H1 (cell line): ENCODE results near the gene CYP2C8. TPM values are rescaled to one million over a fixed set of nuclear protein-coding genes. Genes with fewer than 3 reads are reported as not detected.

Experiments used
- CTCF ChIA-PET: fragments of 300-600 bp; sonication (Branson Sonifier 250); formaldehyde crosslinking; loops from one replicate; lab custom pipeline; 2021; ENCODE audit not compliant: partially characterized antibody; lab: Charles Lee
- POLR2A ChIA-PET: fragments of 300-600 bp; sonication (Branson Sonifier 250); formaldehyde crosslinking; loops from one replicate; lab custom pipeline; 2021; ENCODE audit warnings: inconsistent platforms; ENCODE audit not compliant: partially characterized antibody; lab: Charles Lee
- DNase-seq, 2 experiments: peaks; one replicate each; pipeline versions ENCODE4 v3.0.0 to v3.0.0-alpha.2; 2010 to 2022; ENCODE audit warnings: low spot score in 2 of 2, low read depth in 1 of 2, mixed read lengths in 1 of 2
- FAIRE-seq: peaks from 2 replicates; lab custom pipeline; 2011; peaks lifted over from hg19 to GRCh38; lab: Jason Lieb, UNC
- H2AFZ ChIP-seq: 2 replicates; pipeline ENCODE4 v1.8.1; 2012; ENCODE audit warnings: low read length, inconsistent platforms
- H2AK5ac ChIP-seq: 2 replicates; pipeline ENCODE4 v1.6.1; 2013; ENCODE audit warnings: low read depth, low read length
- H2BK120ac ChIP-seq: replicated peaks from 2 replicates; pipeline ENCODE3; 2013; ENCODE audit warnings: low read depth, low read length, inconsistent platforms
- H2BK12ac ChIP-seq: 2 replicates; pipeline ENCODE4 v1.6.1; 2013; ENCODE audit warnings: low read depth, low read length
- H2BK15ac ChIP-seq: 2 replicates; pipeline ENCODE4 v1.6.1; 2013; ENCODE audit warnings: low read length
- H2BK20ac ChIP-seq: 2 replicates; pipeline ENCODE4 v1.6.1; 2013; ENCODE audit warnings: low read length
- H2BK5ac ChIP-seq: 2 replicates; pipeline ENCODE4 v1.6.1; 2013; ENCODE audit warnings: low read depth, low read length
- H3K14ac ChIP-seq: 2 replicates; pipeline ENCODE4 v1.6.1; 2013; ENCODE audit warnings: inconsistent platforms; ENCODE audit not compliant: insufficient read length
- H3K18ac ChIP-seq: 2 replicates; pipeline ENCODE4 v1.6.1; 2013; ENCODE audit warnings: low read length; ENCODE audit errors: extremely low read depth
- H3K23ac ChIP-seq: 2 replicates; pipeline ENCODE4 v1.6.1; 2013; ENCODE audit warnings: inconsistent platforms; ENCODE audit not compliant: insufficient read length
- H3K23me2 ChIP-seq: 2 replicates; pipeline ENCODE4 v1.6.1; 2013; ENCODE audit warnings: low read depth, low read length
- H3K27ac ChIP-seq: 2 replicates; pipeline ENCODE4 v1.6.1; 2011; ENCODE audit warnings: low read depth, low read length, inconsistent platforms
- H3K27me3 ChIP-seq, 4 experiments: replicated peaks in 1 of 4; 1 replicate in 1 of 4; 2 replicates in 3 of 4; pipeline versions ENCODE4 v1.6.1 to v1.8.1; 2011 to 2013; ENCODE audit warnings: low read length in 3 of 4, mild to moderate bottlenecking in 3 of 4, inconsistent platforms in 2 of 4, mixed read lengths in 2 of 4, moderate library complexity in 1 of 4; ENCODE audit not compliant: control insufficient read depth in 3 of 4, insufficient read depth in 3 of 4; ENCODE audit errors: extremely low read depth in 1 of 4
- H3K36me3 ChIP-seq, 4 experiments: 2 replicates each; pipeline versions ENCODE4 v1.6.1 to v1.8.1; 2011 to 2013; ENCODE audit warnings: mild to moderate bottlenecking in 4 of 4, low read length in 3 of 4, moderate library complexity in 2 of 4, control low read depth in 1 of 4, inconsistent platforms in 1 of 4; ENCODE audit not compliant: insufficient read depth in 4 of 4, control insufficient read depth in 2 of 4
- H3K4ac ChIP-seq: replicated peaks from 2 replicates; pipeline ENCODE3; 2013; ENCODE audit warnings: low read length, low read depth, mixed read lengths, inconsistent platforms; ENCODE audit not compliant: insufficient read length
- H3K4me1 ChIP-seq, 4 experiments: replicated peaks in 1 of 4; 1 replicate in 1 of 4; 2 replicates in 3 of 4; pipeline versions ENCODE4 v1.6.1 to v1.8.1; 2011 to 2013; ENCODE audit warnings: low read length in 3 of 4, inconsistent platforms in 2 of 4, mixed read lengths in 1 of 4; ENCODE audit not compliant: insufficient read depth in 4 of 4, control insufficient read depth in 3 of 4
- H3K4me2 ChIP-seq, 2 experiments: 2 replicates each; pipeline versions ENCODE4 v1.6.1 to v1.8.1; 2011 to 2013; ENCODE audit warnings: low read depth in 2 of 2, low read length in 2 of 2, control low read depth in 1 of 2, inconsistent platforms in 1 of 2, mild to moderate bottlenecking in 1 of 2; ENCODE audit not compliant: insufficient read depth in 1 of 2
- H3K4me3 ChIP-seq, 4 experiments: fragments of 200-600, 300-600 bp in 1 of 4; sonication (generic), shearing (Covaris generic), sonication (Bioruptor Twin) in 1 of 4; 2 replicates each; pipeline versions ENCODE4 v1.5.1 to v1.8.1; 2011 to 2016; ENCODE audit warnings: low read length in 4 of 4, low read depth in 3 of 4, control low read depth in 2 of 4, inconsistent platforms in 2 of 4, mild to moderate bottlenecking in 2 of 4, mixed read lengths in 1 of 4, moderate library complexity in 1 of 4; ENCODE audit not compliant: insufficient read depth in 2 of 4; ENCODE audit errors: extremely low read depth in 1 of 4
- H3K56ac ChIP-seq: replicated peaks from 2 replicates; pipeline ENCODE3; 2013; ENCODE audit warnings: low read depth, mild to moderate bottlenecking, mixed read lengths, low read length, inconsistent platforms; ENCODE audit not compliant: insufficient read length
- H3K79me1 ChIP-seq: 2 replicates; pipeline ENCODE4 v1.6.1; 2013; ENCODE audit warnings: low read depth, low read length, control low read depth
- H3K79me2 ChIP-seq, 2 experiments: 2 replicates each; pipeline versions ENCODE4 v1.6.1 to v1.8.1; 2012 to 2013; ENCODE audit warnings: low read length in 2 of 2, mild to moderate bottlenecking in 2 of 2, inconsistent platforms in 1 of 2; ENCODE audit not compliant: insufficient read depth in 2 of 2, control insufficient read depth in 1 of 2
- H3K9ac ChIP-seq, 4 experiments: replicated peaks in 1 of 4; 1 replicate in 1 of 4; 2 replicates in 3 of 4; pipeline versions ENCODE4 v1.6.1 to v1.8.1; 2011 to 2013; ENCODE audit warnings: low read depth in 3 of 4, low read length in 3 of 4, control low read depth in 2 of 4, mild to moderate bottlenecking in 2 of 4, moderate library complexity in 2 of 4, inconsistent platforms in 1 of 4; ENCODE audit errors: extremely low read depth in 1 of 4
- H3K9me3 ChIP-seq, 2 experiments: 2 replicates each; pipeline versions ENCODE4 v1.6.1 to v1.8.1; 2012 to 2013; ENCODE audit warnings: mild to moderate bottlenecking in 2 of 2, moderate library complexity in 2 of 2, control low read depth in 1 of 2, inconsistent platforms in 1 of 2, low read depth in 1 of 2, low read length in 1 of 2, mixed read lengths in 1 of 2; ENCODE audit not compliant: insufficient read depth in 2 of 2
- H4K20me1 ChIP-seq, 2 experiments: replicated peaks in 1 of 2; 2 replicates each; pipeline versions ENCODE3 to v1.8.1; 2011 to 2013; ENCODE audit warnings: inconsistent platforms in 2 of 2, low read length in 2 of 2, mild to moderate bottlenecking in 1 of 2; ENCODE audit not compliant: insufficient read depth in 2 of 2, control insufficient read depth in 1 of 2
- H4K5ac ChIP-seq: 2 replicates; pipeline ENCODE4 v1.6.1; 2013; ENCODE audit warnings: low read length, low read depth, mixed read lengths, inconsistent platforms; ENCODE audit not compliant: insufficient read length
- H4K8ac ChIP-seq: 2 replicates; pipeline ENCODE4 v1.8.0; 2013; ENCODE audit warnings: mild to moderate bottlenecking, moderate library complexity, low read length, inconsistent platforms; ENCODE audit not compliant: insufficient read depth; ENCODE audit errors: extremely low read depth
- H4K91ac ChIP-seq: replicated peaks from 2 replicates; pipeline ENCODE3; 2013; ENCODE audit warnings: low read length, mixed read lengths, inconsistent platforms; ENCODE audit not compliant: insufficient read length
- whole genome bisulfite sequencing, 2 experiments: shearing (Covaris generic) in 1 of 2; methylation state at CpG; one replicate each; pipeline versions ENCODE4 v1.1.6 to v1.1.7; 2013 to 2015; ENCODE audit warnings: low lambda C conversion rate in 2 of 2, mixed read lengths in 2 of 2, inconsistent platforms in 1 of 2, low coverage in 1 of 2, missing lambda C conversion rate in 1 of 2; ENCODE audit not compliant: insufficient replicate concordance in 2 of 2, insufficient coverage in 1 of 2, insufficient read length in 1 of 2; ENCODE audit errors: extremely low coverage in 1 of 2, missing lambda C conversion rate in 1 of 2; 5-methylcytosine and 5-hydroxymethylcytosine counted together
- polyA plus RNA-seq, 7 experiments: library from polyadenylated mRNA; depleted of rRNA in 3 of 7; stranded (reverse) in 5 of 7; unstranded in 2 of 7; fragments of >200 nt in 5 of 7; fragments of 200-250 nt in 2 of 7; gene quantifications; 1 replicate in 5 of 7; 2 replicates in 1 of 7; 4 replicates in 1 of 7; pipeline versions ENCODE4 v1.2.1 to v1.2.3, GENCODE V29; 2011 to 2013; ENCODE audit warnings: missing spikeins in 2 of 7, mixed read lengths in 2 of 7
- total RNA-seq: library from RNA; stranded (reverse); fragmentation: NEBNext Ultra II Directional; extraction: Animal tissue kit (Norgen Biotek cat#: 25700); gene quantifications from 2 replicates; pipeline ENCODE4 v1.2.1, GENCODE V29; 2021

CYP2C8 gene
- total and polyA plus RNA-seq, 2 of the 8 experiments (the other 6 are each of a cell fraction or from before 2014, with no cell fraction given) = 0.32 to 0.89 TPM

GRCh38 chr10:95096143-95096542, 26.8 kb upstream of the CYP2C8 start:
- Histone ChIP-seq H3K27ac (no peak overlapping the region), H3K4me2 (no peak overlapping the region), H3K4ac (no peak overlapping the region), H2AFZ (no peak overlapping the region), H3K9me3 (no peaks in the 10 kb centered on the region), H2BK15ac (no peak overlapping the region), H4K5ac (no peak overlapping the region), H3K56ac (no peak overlapping the region), H3K27me3 (no peaks in the 10 kb centered on the region), H2AK5ac (no peak overlapping the region), H4K8ac (no peak overlapping the region), H2BK5ac (no peak overlapping the region), H2BK12ac (no peak overlapping the region), H2BK120ac (no peak overlapping the region), H3K18ac (no peak overlapping the region), H3K23me2 (no peaks in the 10 kb centered on the region), H3K14ac (no peak overlapping the region), H3K36me3 (no peaks in the 10 kb centered on the region), H3K9ac (no peak overlapping the region), H3K4me1 (no peaks in the 10 kb centered on the region), H2BK20ac (no peak overlapping the region), H3K23ac (no peak overlapping the region), H4K91ac (no peak overlapping the region), H4K20me1 (no peaks in the 10 kb centered on the region), H3K79me2 (no peaks in the 10 kb centered on the region), H3K4me3 (no peak overlapping the region), H3K79me1 (no peaks in the 10 kb centered on the region)
- FAIRE-seq = no peak
- ChIA-PET CTCF (interaction anchor here (1.5 kb wide), 1 partner anchor 132 kb away, joined by 5 read pairs; no protein-coding TSS in a partner anchor), POLR2A (no interaction called here)
- 87% methylated on average over 1 of the region's 1 CpG; no CpG with 5 or more reads in 1 of the 2 experiments for WGBS, 2 experiments
- DNase-seq = no peak
